GM21390 (cell line): ENCODE measurements around the gene USP14.
"Not testable (repeated sequence)": the region's sequence is repeated elsewhere in the genome, so short reads cannot be mapped to it uniquely, and the experiment has no call there.

Experiments
- ATAC-seq: cut with Tn5 transposase; IDR thresholded peaks from one replicate; pipeline ENCODE4 v1.9.1; 2021; ENCODE audit not compliant: unreplicated experiment

Gene USP14

DNA sequence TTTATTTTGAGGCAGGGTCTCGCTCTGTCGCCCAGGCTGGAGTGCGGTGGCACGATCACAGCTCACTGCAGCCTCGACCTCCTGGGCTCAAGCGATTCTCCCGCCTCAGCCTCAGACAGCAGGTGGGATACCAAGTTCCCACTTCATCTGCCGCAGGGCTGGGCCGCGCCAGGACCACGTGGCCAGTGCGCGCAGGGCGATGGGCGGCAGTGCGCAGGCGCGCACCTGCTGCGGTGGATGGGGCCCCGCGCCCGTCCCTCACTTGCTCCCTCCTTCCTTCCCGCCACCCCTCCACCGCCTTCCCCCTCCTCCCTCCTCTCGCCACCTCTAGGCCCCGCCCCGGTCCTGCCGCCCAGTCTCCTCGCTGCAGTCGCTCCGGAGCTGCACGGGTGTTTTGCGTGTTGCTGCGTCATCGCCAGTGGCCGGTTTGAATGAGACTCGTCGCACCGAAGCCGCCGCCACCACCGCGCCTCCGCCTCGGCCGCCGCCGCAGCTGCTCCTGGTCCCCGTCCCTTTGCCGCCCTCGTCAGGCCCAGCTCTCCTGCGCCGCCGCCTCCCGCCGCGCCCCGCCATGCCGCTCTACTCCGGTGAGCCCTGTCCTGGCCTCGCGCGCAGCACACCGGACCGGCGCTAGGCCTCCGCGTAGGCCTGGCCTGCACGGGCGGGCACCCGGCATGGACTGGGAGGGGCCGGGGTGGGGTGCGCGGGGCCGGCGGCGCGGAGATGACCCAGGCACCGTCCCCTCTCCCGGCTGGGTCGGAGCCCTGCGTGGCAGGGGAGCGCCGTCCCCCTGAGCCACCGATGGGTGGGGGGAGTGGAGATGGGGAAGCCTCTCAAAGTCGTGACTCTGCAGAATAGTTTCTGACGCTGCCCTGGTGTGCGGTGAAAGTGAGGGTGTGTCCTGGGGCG is at the start of gene USP14:
Gene USP14, plus strand, starts transcription at position 430 of the 909 bp plus-strand sequence. Its CDS starts 142 bp downstream, at position 572.
- ATAC-seq, result peak; percentile 91

DNA sequence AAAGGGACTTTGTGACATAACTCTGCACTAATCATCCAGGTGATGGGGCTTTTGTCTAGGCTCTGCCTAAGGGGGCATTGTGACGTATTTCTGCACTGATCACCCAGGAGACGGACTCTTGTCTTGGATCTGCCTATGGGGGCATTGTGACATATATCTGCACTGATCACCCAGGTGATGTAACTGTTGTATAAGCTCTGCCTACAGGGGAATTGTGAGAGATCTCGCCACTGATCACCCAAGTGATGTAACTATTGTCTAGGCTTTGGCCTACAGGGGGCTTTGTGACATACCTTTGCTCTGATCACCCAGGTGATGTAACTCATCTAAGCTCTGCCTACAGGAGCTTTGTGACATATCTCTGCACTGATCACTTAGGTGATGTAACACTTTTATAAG is 49.7 kb upstream of the USP14 start:
- peak; percentile 7 for ATAC-seq

DNA sequence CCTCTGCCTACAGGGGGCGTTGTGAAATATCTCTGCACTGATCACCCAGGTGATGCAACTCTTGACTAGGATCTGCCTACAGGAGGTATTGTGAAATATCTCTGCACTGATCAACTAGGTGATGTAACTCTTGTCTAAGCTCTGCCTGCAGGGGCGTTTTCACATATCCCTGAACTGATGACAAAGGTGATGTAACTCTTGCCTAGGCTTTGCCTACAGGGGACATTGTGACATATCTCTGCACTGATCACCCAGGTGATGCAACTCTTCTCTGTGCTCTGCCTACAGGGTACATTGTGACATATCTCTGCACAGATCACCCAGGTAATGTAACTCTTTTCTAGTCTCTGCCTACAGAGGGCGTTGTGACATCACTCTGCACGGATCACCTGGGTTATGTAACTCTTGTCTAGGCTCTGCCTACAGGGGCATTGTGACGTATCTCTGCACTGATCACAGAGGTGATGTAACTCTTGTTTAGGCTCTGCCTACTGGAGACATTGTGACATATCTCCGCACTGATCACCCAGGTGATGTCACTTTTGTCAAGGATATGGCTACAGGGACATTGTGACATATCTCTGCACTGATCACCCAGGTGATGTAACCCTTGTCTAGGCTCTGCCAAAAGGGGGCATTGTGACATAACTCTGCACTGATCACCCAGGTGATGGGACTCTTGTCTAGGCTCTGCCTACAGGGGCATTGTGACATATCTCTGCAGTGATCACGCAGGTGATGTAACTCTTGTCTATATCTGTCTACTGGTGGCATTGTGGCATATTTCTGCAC is 49.0 kb upstream of the USP14 start:
- not testable (repeated sequence) for ATAC-seq

DNA sequence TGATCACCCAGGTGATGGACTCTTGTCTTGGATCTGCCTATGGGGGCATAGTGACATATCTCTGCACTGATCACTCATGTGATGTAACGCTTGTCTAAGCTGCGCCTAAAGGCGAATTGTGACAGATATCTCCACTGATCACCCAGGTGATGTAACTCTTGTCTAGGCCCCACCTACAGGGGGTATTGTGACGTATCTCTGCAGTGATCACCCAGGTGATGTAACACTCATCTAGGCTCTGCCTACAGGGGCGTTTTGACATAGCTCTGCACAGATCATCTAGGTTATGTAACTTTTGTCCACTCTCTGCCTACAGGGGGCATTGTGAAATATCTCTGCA is 48.5 kb upstream of the USP14 start:
- not testable (repeated sequence) for ATAC-seq

DNA sequence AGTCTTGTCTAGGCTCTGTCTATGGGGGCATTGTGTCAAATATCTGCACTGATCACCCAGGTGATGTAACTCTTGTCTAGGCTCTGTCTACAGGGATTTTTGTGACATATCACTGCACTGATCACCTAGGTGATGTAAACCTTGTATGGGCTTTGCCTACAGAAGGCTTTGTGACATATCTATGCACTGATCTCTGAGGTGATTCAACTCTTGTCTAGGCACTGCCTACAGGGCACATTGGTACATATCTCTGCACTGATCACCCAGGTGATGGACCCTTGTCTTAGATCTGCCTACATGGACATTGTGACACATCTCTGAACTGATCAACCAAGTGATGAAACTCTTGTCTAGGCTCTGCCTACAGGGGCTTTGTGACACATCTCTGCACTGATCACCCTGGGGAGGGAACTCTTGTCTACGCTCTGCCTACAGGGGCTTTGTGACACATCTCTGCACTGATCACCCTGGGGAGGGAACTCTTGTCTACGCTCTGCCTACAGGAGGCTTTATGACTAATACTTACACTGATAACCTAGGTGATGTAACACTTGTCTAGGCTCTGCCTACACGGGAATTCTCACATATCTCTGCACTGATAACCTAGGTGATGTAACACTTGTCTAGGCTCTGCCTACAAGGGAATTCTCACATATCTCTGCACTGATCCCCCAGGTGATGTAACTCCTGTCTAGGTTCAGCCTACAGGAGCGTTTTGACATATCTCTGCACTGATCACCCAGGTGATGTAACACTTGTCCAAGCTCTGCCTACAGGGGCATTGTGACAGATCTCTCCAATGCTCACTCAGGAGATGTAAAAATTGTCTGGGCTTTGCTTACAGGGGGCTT is 47.8 kb upstream of the USP14 start:
- ATAC-seq, result not testable (repeated sequence)

DNA sequence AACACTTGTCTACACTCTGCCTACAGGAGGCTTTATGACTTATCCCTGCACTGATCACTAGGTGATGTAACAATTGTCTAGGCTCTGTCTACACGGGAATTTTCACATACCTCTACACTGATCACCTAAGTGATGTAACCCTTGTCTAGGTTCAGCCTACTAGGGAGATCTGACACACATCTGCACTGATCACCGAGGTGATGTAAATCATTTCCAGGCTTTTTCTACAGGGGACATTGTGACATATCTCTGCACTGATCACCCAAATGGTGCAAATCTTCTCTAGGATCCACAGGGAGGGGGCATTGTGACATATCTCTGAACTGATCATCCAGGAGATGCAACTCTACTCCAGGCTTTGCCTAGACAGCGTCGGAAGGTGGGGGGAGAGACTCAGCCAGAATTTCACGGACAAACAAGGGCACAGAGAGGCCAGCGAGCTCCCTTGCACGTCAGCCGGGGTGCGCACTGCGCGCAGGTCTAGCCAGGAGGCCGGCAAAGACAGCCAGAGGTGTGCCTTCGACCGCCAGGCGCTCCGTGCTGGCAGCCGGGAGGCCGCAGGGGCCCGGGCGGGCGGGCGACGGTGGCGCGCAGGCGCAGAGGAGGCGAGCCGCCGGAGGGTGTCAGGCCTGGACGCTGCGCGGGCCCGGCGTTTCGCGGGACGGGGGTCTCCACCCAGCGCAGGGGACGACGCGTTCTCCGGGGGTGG is 46.9 kb upstream of the USP14 start:
- ATAC-seq, result no peak

DNA sequence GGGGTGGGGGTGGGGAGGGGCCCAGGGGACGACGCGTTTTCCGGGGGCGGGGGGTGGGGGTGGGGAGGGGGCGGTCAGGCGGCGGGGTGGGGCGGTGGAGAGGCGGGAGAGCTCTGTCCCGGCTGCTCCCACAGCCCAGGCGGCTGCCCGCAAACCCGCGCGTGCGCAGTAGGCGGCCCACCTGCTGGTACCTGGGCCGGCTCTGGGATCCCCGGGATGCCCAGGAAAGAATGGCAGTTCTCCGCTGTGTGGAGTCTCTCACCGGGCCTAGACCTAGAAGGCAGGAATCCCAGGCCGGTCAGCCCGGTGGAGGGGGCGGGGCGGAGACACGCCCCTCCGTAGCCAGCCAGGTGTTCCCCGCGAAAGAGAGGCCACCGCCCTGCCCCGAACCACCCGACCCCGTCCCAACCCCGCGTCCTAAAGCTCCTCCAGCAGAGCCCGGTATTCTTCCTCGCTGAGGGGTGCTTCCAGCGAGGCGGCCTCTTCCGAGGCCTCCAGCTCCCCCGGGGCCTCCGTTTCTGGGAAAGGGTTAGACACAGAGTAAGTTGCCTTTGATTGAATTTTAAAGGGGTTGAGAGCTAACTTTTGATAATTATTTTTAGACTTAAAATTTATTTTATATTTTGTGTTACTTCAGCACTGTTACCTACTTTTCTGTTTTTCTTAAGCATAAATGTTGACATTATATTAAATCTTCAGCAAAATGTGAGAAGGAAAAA is 46.2 kb upstream of the USP14 start:
- ATAC-seq, result not testable (repeated sequence)

DNA sequence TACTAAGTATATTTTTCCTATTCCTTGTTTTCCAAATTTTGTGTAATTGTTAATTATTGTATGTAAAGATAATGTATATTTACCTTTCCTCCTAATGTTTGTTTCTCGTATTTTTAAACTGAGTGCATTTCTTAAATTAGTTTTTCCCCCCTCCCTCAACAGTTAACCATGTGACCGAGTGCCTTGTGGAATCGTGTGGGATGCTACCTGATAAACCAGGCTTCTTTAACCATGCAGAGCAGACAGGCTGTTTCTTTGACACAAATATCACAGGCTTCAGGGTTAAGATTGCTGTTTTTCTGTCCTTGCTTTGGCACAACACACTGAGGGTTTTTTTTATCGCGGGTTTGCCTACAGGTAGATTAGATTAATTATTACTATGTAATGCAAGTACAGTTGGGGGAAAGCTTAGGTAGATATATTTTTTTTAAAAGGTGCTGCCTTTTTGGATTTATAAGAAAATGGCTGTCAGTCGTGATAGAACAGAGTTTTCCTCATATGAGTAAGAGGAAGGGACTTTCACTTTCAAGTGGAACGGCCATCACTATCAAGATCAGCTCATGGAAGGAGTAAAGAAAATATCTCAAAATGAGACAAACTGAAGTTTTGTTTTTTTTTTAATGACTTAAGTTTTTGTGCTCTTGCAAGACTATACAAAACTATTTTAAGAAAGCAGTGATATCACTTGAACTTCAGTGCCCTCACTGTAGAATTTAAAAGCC is 37.7 kb upstream of the USP14 start:
- not testable (repeated sequence) for ATAC-seq

DNA sequence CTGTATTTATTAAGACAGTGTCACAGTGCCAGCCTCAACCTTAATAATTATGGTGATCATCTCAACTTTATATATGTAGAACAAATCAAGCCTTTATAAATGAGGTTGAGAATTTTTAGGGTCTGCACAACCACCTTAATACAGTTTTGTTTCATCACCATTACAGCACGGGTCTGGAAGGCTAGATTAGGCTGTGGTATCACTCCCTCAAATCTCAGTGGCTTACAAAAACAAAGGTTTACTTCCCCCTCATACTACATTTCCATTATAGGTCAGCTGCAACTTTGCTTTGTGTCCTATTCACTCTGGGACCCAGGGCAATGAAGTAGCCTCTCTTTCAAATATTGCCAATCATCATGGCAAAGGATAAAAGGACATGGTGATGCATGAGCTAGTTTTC is 23.3 kb upstream of the USP14 start:
- ATAC-seq, result no peak

DNA sequence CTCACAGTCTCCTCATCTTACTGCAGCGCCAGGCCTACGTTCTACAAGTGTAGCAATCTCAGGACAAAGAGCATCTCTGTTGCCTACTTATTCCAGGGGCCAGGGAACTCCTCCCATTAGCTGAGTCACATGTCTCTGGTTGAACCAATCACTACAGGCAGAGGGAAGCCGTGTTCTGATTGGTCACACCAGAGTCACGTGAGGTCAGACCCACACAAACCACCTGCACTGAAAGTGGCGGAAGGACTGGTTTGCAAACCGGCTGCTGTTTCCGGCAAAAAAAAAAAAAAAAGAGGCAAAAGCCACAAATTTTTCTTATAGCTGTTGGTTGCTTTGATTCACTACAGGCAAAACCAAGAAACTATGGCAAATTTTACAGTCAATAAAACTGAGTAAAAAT is 21.9 kb upstream of the USP14 start:
- no peak for ATAC-seq

DNA sequence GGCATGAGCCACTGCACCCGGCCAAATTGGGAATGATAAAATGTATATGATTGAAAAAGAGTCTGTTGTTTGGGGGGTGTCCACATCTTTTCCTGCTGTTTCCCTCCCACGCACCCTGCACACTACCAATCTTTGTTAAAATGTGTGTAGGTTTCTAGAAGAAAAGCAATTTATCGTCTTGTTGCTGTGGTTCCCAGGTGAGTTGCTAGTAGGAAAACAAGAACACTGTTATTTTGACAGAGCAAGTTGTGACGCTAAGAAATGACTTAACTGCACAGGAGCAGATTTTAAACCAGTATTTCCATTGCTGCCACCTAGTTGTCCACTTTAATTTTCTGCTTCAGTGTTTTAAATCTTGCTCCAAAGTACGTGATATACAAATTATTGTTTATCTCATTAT is 21.0 kb upstream of the USP14 start:
- ATAC-seq, result no peak

DNA sequence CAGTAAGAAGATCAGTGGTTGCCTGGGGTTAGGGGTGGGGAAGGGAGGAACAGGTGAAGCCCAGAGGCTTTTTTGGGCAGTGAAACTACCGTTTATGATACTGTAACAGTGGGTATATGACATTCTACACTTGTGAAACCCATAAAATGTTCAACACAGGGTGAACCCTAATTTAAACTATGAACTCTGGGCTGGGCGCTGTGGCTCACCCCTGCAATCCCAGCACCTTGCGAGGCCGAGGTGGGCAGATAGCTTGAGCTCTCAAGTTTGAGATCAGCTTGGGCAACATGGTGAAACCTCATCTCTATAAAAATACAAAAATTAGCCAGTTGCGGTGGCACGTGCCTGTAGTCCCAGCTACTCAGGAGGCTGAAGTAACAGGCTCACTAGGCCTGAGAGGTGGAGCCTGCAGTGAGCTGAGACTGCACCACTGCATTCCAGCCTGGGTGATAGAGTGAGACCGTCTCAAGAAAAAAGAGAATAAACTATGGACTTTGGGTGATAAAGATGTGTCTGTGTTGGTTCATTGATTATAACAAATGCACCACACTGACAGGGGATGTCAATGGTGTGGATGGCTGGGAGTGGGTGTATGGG is 17.6 kb upstream of the USP14 start:
- no peak for ATAC-seq

DNA sequence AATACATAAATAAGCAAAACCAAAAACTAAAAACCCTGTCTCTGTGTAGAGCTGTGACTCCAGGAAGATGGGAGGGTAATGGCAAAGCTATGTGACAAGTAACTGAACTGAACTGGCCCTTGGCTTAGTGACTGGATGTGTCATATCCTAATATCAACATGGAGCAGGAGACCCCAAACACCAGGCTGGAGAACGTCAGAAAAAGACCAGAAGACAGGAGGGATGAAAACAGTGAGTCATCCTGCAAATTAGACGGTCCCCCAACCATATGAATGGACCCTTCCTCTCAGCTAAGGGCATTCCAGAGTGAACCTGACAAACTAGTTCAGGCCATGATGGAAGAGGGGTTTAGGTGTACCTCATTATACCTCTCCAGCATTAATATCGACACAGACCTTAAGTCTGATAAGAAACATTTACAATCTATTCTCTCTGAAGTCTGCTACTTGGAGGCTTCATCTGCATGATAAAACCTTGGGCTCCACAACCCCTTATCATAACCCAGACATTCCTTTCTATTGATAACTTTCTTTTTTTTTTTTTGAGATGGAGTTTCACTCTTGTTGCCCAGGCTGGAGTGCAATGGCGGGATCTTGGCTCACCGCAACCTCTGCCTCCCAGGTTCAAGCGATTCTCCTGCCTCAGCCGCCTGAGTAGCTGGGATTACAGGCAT is 15.6 kb upstream of the USP14 start:
- ATAC-seq, result not testable (repeated sequence)

DNA sequence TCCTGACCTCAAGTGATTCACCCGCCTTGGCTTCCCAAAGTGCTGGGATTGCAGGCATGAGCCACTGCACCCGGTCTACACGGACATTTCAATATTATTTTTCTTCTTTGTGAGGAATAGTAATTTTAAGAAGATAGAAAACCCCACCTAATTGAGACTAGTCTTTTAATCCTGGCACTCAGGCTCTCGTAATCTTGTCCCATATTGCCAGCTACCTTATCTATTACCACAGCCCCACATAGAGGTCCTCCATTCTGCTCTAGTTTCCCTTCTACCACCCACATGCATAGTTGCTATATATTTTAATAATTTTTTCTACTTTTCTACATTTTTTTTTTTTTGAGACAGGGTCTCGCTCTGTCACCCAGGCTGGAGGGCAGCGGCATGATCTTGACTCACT is 9.5 kb upstream of the USP14 start:
- ATAC-seq, result no peak

DNA sequence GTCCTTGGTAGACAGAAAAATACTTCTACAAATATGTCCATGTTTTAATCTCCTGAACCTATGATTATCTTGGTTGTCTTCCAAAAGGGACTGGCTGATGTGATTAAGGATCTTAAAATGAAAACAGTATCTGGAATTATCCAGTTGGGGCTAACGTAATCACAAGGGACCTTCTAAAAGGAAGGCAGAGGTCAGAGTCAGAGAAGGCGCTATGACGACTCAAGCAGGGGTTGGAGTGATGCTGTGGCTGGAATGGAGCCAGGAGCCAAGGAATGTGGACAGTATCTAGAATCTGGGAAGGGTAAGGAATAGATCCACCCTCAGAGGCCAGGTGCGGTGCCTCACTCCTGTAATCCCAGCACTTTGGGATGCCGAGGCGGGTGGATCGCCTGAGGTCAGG is 4.2 kb upstream of the USP14 start:
- ATAC-seq, result no peak

DNA sequence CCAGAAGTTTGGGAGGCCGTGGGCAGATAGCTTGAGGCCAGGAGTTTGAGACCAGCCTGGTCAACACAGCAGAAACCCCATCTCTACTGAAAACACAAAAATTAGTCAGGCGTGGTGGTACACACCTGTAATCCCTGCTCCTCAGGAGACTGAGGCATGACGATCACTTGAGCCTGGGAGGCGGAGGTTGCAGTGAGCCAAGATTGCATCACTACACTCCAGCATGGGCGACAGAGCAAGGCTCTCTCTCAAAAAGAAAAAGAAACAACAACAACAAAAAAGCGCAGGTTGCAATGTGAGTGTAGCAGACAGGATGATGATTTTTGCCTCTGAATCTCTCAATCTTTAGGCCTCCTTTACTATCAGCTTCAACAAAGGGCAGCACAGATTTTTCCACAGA is 2.7 kb upstream of the USP14 start:
- no peak for ATAC-seq

DNA sequence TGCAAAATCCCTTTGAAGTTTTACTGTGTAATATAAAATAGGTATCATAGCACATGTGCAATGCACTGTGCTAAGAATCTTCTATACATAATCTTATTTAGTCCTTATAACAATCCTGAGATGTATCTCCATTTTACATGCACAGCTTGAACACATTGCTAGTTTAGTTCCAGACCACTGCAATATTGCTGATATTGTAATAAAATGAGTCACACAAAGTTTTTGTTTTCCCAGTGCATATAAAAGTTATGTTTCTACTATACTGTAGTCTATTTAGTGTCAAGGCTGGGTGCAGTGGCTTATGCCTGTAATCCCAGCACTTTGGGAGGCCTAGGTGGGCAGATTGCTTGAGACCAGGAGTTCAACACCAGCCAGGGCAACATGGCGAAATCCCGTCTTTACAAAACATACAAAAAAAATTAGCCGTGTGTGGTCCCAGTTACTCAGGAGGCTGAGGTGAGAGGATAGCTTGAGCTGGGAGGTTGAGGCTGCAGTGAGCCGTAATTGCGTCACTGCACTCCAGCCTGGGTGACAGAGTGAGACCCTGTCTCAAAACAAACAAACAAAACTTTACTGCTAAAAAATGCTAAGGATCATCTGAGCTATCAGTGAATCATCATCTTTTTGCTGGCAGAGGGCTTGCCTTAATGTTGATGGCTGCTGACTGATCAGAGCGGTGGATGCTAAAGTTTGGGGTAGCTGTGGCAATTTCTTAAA is 1.7 kb upstream of the USP14 start:
- no peak for ATAC-seq
